Activated naive CD4-positive, alpha-beta T cell treated with Interleukin-2 at 50 U/mL for 16 hours (primary cell): Measurements from ENCODE around the gene UTS2R.
"Not testable (repeated sequence)": the region's sequence is repeated elsewhere in the genome, so short reads cannot be mapped to it uniquely, and the experiment has no call there.

Experiments
- DNase-seq: peaks from one replicate; pipeline ENCODE4 v3.0.0-alpha.2; 2020

The UTS2R gene

GRCh38 chr17:82376042-82376730, 4.6 kb downstream of the UTS2R start:
- no peak for DNase-seq

- DNase-seq = not testable (repeated sequence)
These were observed 5.7 kb downstream of the UTS2R start for GRCh38 chr17:82377294-82377693.

- DNase-seq = no peak
These were observed 6.6 kb downstream of the UTS2R start for GRCh38 chr17:82377924-82378740.

GRCh38 chr17:82378741-82379021, 7.1 kb downstream of the UTS2R start:
- DNase-seq = no peak

- peak; percentile 26 for DNase-seq
These were observed 9.5 kb downstream of the UTS2R start for GRCh38 chr17:82380860-82381702.

- not testable (repeated sequence) for DNase-seq
These were observed 10.1 kb downstream of the UTS2R start for GRCh38 chr17:82381703-82382009.

- DNase-seq = not testable (repeated sequence)
These were observed 10.8 kb downstream of the UTS2R start for GRCh38 chr17:82382220-82382932.

- DNase-seq = no peak
These were observed 11.3 kb downstream of the UTS2R start for GRCh38 chr17:82382933-82383255.

- no peak for DNase-seq
These were observed 11.8 kb downstream of the UTS2R start for GRCh38 chr17:82383411-82383810.

GRCh38 chr17:82384051-82384729, 12.6 kb downstream of the UTS2R start:
- no peak for DNase-seq

GRCh38 chr17:82384730-82385481, 13.3 kb downstream of the UTS2R start:
- no peak for DNase-seq

- no peak for DNase-seq
These were observed 14.1 kb downstream of the UTS2R start for GRCh38 chr17:82385559-82386254.

GRCh38 chr17:82386255-82386831, 14.8 kb downstream of the UTS2R start:
- no peak for DNase-seq

GRCh38 chr17:82386881-82387704, 15.5 kb downstream of the UTS2R start:
- no peak for DNase-seq

- no peak for DNase-seq
These were observed 16.1 kb downstream of the UTS2R start for GRCh38 chr17:82387705-82388106.

- DNase-seq = no peak
These were observed 16.8 kb downstream of the UTS2R start for GRCh38 chr17:82388223-82388921.

- no peak for DNase-seq
These were observed 17.3 kb downstream of the UTS2R start for GRCh38 chr17:82388922-82389283.

- DNase-seq = no peak
These were observed 17.8 kb downstream of the UTS2R start for GRCh38 chr17:82389379-82389778.
